Smooth muscle cell (in vitro differentiated cells): ENCODE results near the gene PDE6A. TPM values are rescaled to one million over a fixed set of nuclear protein-coding genes. Genes with fewer than 3 reads are reported as not detected.

Experiments used
- DNase-seq: peaks from one replicate; lab custom pipeline; 2025; ENCODE audit not compliant: unreplicated experiment; lab: John Stamatoyannopoulos, UW
- H2AFZ ChIP-seq: fragments of 200-600 bp; sonication (generic); 2 replicates; pipeline ENCODE4 v1.6.0; 2016; ENCODE audit warnings: antibody characterized with exemption, low read depth, mild to moderate bottlenecking
- H3F3A ChIP-seq: fragments of 200-600 bp; sonication (generic); 2 replicates; pipeline ENCODE4 v1.6.0; 2017; ENCODE audit warnings: antibody characterized with exemption, low read depth
- H3K27ac ChIP-seq: fragments of 200-600 bp; sonication (generic); 2 replicates; pipeline ENCODE4 v1.5.1; 2016; ENCODE audit warnings: low read depth, mild to moderate bottlenecking
- H3K27me3 ChIP-seq: fragments of 200-600 bp; sonication (generic); 2 replicates; pipeline ENCODE4 v1.6.1; 2016; ENCODE audit warnings: low read depth, mild to moderate bottlenecking
- H3K36me3 ChIP-seq: fragments of 200-600 bp; sonication (generic); 2 replicates; pipeline ENCODE4 v1.5.1; 2016; ENCODE audit warnings: low read depth
- H3K4me1 ChIP-seq: fragments of 200-600 bp; sonication (generic); 2 replicates; pipeline ENCODE4 v1.5.1; 2016; ENCODE audit warnings: low read depth
- H3K4me2 ChIP-seq: fragments of 200-600 bp; sonication (generic); 2 replicates; pipeline ENCODE4 v1.6.0; 2016; ENCODE audit warnings: mild to moderate bottlenecking
- H3K4me3 ChIP-seq: fragments of 200-600 bp; sonication (generic); 2 replicates; pipeline ENCODE4 v1.5.1; 2016; ENCODE audit warnings: mild to moderate bottlenecking
- H3K79me2 ChIP-seq: fragments of 200-600 bp; sonication (generic); 2 replicates; pipeline ENCODE4 v1.6.0; 2016; ENCODE audit warnings: low read depth, mild to moderate bottlenecking
- H3K9ac ChIP-seq: fragments of 200-600 bp; sonication (generic); 2 replicates; pipeline ENCODE4 v1.6.0; 2016; ENCODE audit warnings: low read depth
- H3K9me3 ChIP-seq: fragments of 200-600 bp; sonication (generic); replicated peaks from 2 replicates; pipeline ENCODE4 v1.5.1; 2016; ENCODE audit warnings: low read depth
- H4K20me1 ChIP-seq: fragments of 200-600 bp; sonication (generic); 2 replicates; pipeline ENCODE4 v1.6.0; 2016; ENCODE audit warnings: low read depth
- CTCF ChIP-seq: fragments of 200-600 bp; sonication (generic); IDR thresholded peaks from 2 replicates; pipeline ENCODE4 v1.5.1; 2017; ENCODE audit warnings: borderline replicate concordance, mild to moderate bottlenecking, antibody characterized with exemption; ENCODE audit not compliant: insufficient read depth, poor library complexity, severe bottlenecking
- WGBS: methylation state at CpG from one replicate; pipeline ENCODE4 v1.1.7; 2016; ENCODE audit warnings: low lambda C conversion rate; 5-methylcytosine and 5-hydroxymethylcytosine counted together
- polyA plus RNA-seq: library from polyadenylated mRNA; unstranded; fragments of >200 nt; fragmentation: Nextera tagmentation; extraction: Ambion mirVana; gene quantifications from 2 replicates; pipeline ENCODE4 v1.2.1, GENCODE V29; 2016
- total RNA-seq: library from RNA; depleted of rRNA; stranded (reverse); fragments of >200 nt; gene quantifications from 2 replicates; pipeline ENCODE4 v1.2.3, GENCODE V29; 2014

Gene PDE6A
- total and polyA plus RNA-seq, 2 experiments from 2014 or later, result 0.05 TPM; not detected in 1

- DNase-seq, result no peak
- no peak overlapping the region for H3K27ac ChIP-seq
- no peaks in the 10 kb centered on the region for H3K36me3 ChIP-seq
- 49% methylated on average over 12 of the region's 12 CpGs for WGBS
- no peak overlapping the region for H3K4me2 ChIP-seq
- H3K9ac ChIP-seq, result no peak overlapping the region
- H3K9me3 ChIP-seq, result no peaks in the 10 kb centered on the region
- H3K4me1 ChIP-seq, result no peaks in the 10 kb centered on the region
- H2AFZ ChIP-seq, result no peak overlapping the region
- H3K79me2 ChIP-seq, result no peaks in the 10 kb centered on the region
- no peaks in the 10 kb centered on the region for H3F3A ChIP-seq
- no peaks in the 10 kb centered on the region for H4K20me1 ChIP-seq
- TF ChIP-seq CTCF, result peak; percentile 84
- H3K4me3 ChIP-seq, result no peak overlapping the region
- H3K27me3 ChIP-seq, result no peaks in the 10 kb centered on the region
Observed at GRCh38 chr5:149852641-149853330, 91.8 kb downstream of the PDE6A start.

GRCh38 chr5:149851211-149851610 is 93.4 kb downstream of the PDE6A start:
- Histone ChIP-seq H3K4me2 (no peak overlapping the region), H4K20me1 (no peaks in the 10 kb centered on the region), H3K79me2 (no peaks in the 10 kb centered on the region), H3K36me3 (no peaks in the 10 kb centered on the region), H3K9me3 (no peaks in the 10 kb centered on the region), H3K4me3 (no peak overlapping the region), H2AFZ (no peak overlapping the region), H3K27ac (no peak overlapping the region), H3F3A (no peaks in the 10 kb centered on the region), H3K27me3 (no peaks in the 10 kb centered on the region), H3K9ac (no peak overlapping the region), H3K4me1 (no peaks in the 10 kb centered on the region)
- no peak for TF ChIP-seq CTCF
- DNase-seq, result no peak

GRCh38 chr5:149849966-149850910 is 94.4 kb downstream of the PDE6A start:
- Histone ChIP-seq H3K36me3 (no peaks in the 10 kb centered on the region), H3K4me3 (no peak overlapping the region), H3K27me3 (no peaks in the 10 kb centered on the region), H4K20me1 (no peaks in the 10 kb centered on the region), H3K79me2 (no peaks in the 10 kb centered on the region), H3K4me2 (no peak overlapping the region), H3K27ac (no peak overlapping the region), H3K4me1 (no peaks in the 10 kb centered on the region), H2AFZ (no peak overlapping the region), H3K9me3 (no peaks in the 10 kb centered on the region), H3K9ac (no peak overlapping the region), H3F3A (no peaks in the 10 kb centered on the region)
- no peak for TF ChIP-seq CTCF
- WGBS, result 91% methylated on average over 20 of the region's 20 CpGs
- DNase-seq, result no peak
